Testis (tissue), 2 donors: ENCODE results near the gene HNF4A.

Experiments
- CTCF ChIP-seq, 3 experiments: fragments of 450-650 bp in 2 of 3; fragments of 200-600 bp in 1 of 3; sonication (generic) in 1 of 3; IDR thresholded peaks; one replicate each; pipeline ENCODE4 v1.5.1; 2016 to 2019; ENCODE audit warnings: antibody characterized with exemption in 3 of 3, mild to moderate bottlenecking in 2 of 3, moderate library complexity in 1 of 3
- POLR2A ChIP-seq: fragments of 450-650 bp; IDR thresholded peaks from one replicate; pipeline ENCODE4 v1.6.1; 2017; ENCODE audit warnings: antibody characterized with exemption, mild to moderate bottlenecking, moderate library complexity

GRCh38 chr20:44389871-44390270 is 34.4 kb downstream of the HNF4A start:
- TF ChIP-seq POLR2A (no peak), CTCF (IDR thresholded peaks at IDR 0.05) (no peak)
